Esophagus squamous epithelium (tissue), 4 donors: Measurements from ENCODE around the gene GMDS.

Experiments used
- CTCF ChIP-seq, 6 experiments: fragments of 450-650 bp in 4 of 6; fragments of 200-600 bp in 2 of 6; sonication (generic) in 2 of 6; IDR thresholded peaks; one replicate each; pipeline ENCODE4 v1.5.1; 2016 to 2019; ENCODE audit warnings: antibody characterized with exemption in 6 of 6, mild to moderate bottlenecking in 4 of 6, moderate library complexity in 4 of 6
- POLR2A ChIP-seq, 4 donors: fragments of 450-650 bp; IDR thresholded peaks; one replicate each; pipeline ENCODE4 v1.6.1; 2017; ENCODE audit warnings: antibody characterized with exemption in 4 of 4, mild to moderate bottlenecking in 4 of 4, moderate library complexity in 3 of 4

- TF ChIP-seq POLR2A (IDR thresholded peaks at IDR 0.05) = no peak
- no peak for TF ChIP-seq CTCF (IDR thresholded peaks at IDR 0.05)
Observed at GRCh38 chr6:1911474-1911873, 333.9 kb downstream of the GMDS start.
